Peyer's patch (tissue), 4 donors: Measurements from ENCODE around the gene CAMK2D.

Experiments used
- CTCF ChIP-seq, 6 experiments: fragments of 450-650 bp in 4 of 6; fragments of 200-600 bp in 2 of 6; sonication (generic) in 1 of 6; IDR thresholded peaks; one replicate each; pipeline ENCODE4 v1.5.1; 2017 to 2019; ENCODE audit warnings: antibody characterized with exemption in 6 of 6, mild to moderate bottlenecking in 3 of 6, moderate library complexity in 1 of 6
- POLR2A ChIP-seq, 2 donors: fragments of 450-650 bp; IDR thresholded peaks; one replicate each; pipeline ENCODE4 v1.5.1; 2017; ENCODE audit warnings: antibody characterized with exemption in 2 of 2, mild to moderate bottlenecking in 2 of 2, moderate library complexity in 2 of 2

DNA sequence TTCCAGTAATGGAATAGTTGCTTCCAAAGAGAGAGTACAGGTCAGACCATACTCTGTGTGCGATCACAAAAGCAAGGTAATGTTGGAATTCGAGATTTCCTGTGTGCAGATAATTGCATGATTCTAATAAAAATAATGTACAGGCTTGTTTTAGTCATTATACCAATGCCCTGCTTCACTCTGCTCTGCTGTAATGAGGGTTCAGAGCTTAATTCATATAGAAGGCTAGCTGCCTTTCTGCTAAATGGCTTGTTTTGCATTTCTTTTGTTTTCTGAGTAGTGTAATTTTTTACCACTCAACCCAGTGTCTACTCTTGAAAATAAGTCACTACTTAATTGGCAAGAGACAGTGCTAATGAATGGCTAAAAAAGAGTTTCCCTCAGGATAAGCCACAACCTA, 236.0 kb downstream of the CAMK2D start:
- TF ChIP-seq CTCF (IDR thresholded peaks at IDR 0.05) (no peak), POLR2A (IDR thresholded peaks at IDR 0.05) (no peak)
